HCT116 (cell line): ENCODE data around the gene DENND4A. TPM values are rescaled to one million over a fixed set of nuclear protein-coding genes. Genes with fewer than 3 reads are reported as not detected.

ENCODE experiments used
- ATAC-seq: fragments of 200-7000 bp; cut with Tn5 transposase; 2 replicates; pipeline ENCODE4 v1.9.1; 2020; ENCODE audit warnings: mild to moderate bottlenecking, moderate library complexity
- BruUV-seq: library from RNA; stranded (reverse); fragments of 400-500 nt; replicated peaks from 2 replicates; lab custom pipeline; 2021; lab: Mats Ljungman, UMichigan
- CTCF ChIA-PET: fragments of 300-600 bp; sonication (Branson Sonifier 250); formaldehyde crosslinking; loops from one replicate; lab custom pipeline; 2021; ENCODE audit warnings: antibody characterized with exemption; lab: Charles Lee
- POLR2A ChIA-PET: fragments of 300-600, 350-600 bp; sonication (Branson Sonifier 250); formaldehyde crosslinking; loops from one replicate; lab custom pipeline; 2021; ENCODE audit warnings: antibody characterized with exemption; lab: Charles Lee
- RAD21 ChIA-PET, 2 experiments: fragments of 300-600 bp; sonication (Branson Sonifier 250); formaldehyde crosslinking; loops; one replicate each; lab custom pipeline; 2023; ENCODE audit warnings: low total read pairs in 2 of 2; ENCODE audit not compliant: uncharacterized antibody in 2 of 2, unreplicated experiment in 2 of 2, low non-redundant PET in 1 of 2; lab: Charles Lee
- DNase-seq: peaks from one replicate; pipeline ENCODE4 v3.0.0-alpha.2; 2010; ENCODE audit warnings: low read depth, low spot score
- H2AFZ ChIP-seq: fragments of 200-600 bp; shearing (Covaris generic), sonication (generic); 2 replicates; pipeline ENCODE4 v1.6.1; 2017; ENCODE audit warnings: low read depth, mixed run types, mixed read lengths, antibody characterized with exemption, low read length; ENCODE audit not compliant: poor library complexity, severe bottlenecking
- H3K27ac ChIP-seq: 2 replicates; pipeline ENCODE4 v1.5.1; 2012; ENCODE audit warnings: low read depth, low read length
- H3K27me3 ChIP-seq: fragments of 200-600 bp; sonication (generic); 2 replicates; pipeline ENCODE4 v1.6.1; 2016; ENCODE audit warnings: mixed run types, low read length, mixed read lengths; ENCODE audit not compliant: insufficient read depth
- H3K36me3 ChIP-seq, 2 experiments: fragments of 200-500 bp in 1 of 2; fragments of 200-600 bp in 1 of 2; sonication (Bioruptor generic) in 1 of 2; sonication (generic) in 1 of 2; 2 replicates each; pipeline versions ENCODE4 v1.5.1 to v1.6.1; 2014 to 2016; ENCODE audit warnings: low read length in 2 of 2, inconsistent platforms in 1 of 2, mixed read lengths in 1 of 2, mixed run types in 1 of 2; ENCODE audit not compliant: insufficient read depth in 2 of 2, control insufficient read depth in 1 of 2
- H3K4me1 ChIP-seq, 2 experiments: fragments of 200-600 bp in 1 of 2; sonication (generic) in 1 of 2; 2 replicates each; pipeline versions ENCODE4 v1.5.1 to v1.6.1; 2012 to 2017; ENCODE audit warnings: low read length in 2 of 2, inconsistent platforms in 1 of 2, mild to moderate bottlenecking in 1 of 2, mixed read lengths in 1 of 2, mixed run types in 1 of 2, moderate library complexity in 1 of 2; ENCODE audit not compliant: insufficient read depth in 2 of 2, control insufficient read depth in 1 of 2
- H3K4me2 ChIP-seq: fragments of 200-600 bp; sonication (generic); 2 replicates; pipeline ENCODE4 v1.6.1; 2017; ENCODE audit warnings: mixed run types, low read length, mixed read lengths
- H3K4me3 ChIP-seq, 2 experiments: fragments of 200-600 bp in 1 of 2; sonication (generic) in 1 of 2; replicated peaks in 1 of 2; 2 replicates each; pipeline ENCODE4 v1.5.1; 2011 to 2016; ENCODE audit warnings: low read length in 2 of 2, control low read depth in 1 of 2, low read depth in 1 of 2, mild to moderate bottlenecking in 1 of 2, mixed read lengths in 1 of 2, mixed run types in 1 of 2
- H3K79me2 ChIP-seq: fragments of 200-600 bp; sonication (generic); 2 replicates; pipeline ENCODE4 v1.6.1; 2017; ENCODE audit warnings: mild to moderate bottlenecking, mixed run types, low read length, moderate library complexity, mixed read lengths; ENCODE audit not compliant: insufficient read depth
- H3K9ac ChIP-seq: fragments of 200-600 bp; sonication (generic); 2 replicates; pipeline ENCODE4 v1.6.1; 2016; ENCODE audit warnings: low read length, mixed read lengths
- H3K9me2 ChIP-seq: fragments of 200-600 bp; sonication (generic), shearing (Covaris generic); 2 replicates; pipeline ENCODE4 v1.6.1; 2017; ENCODE audit warnings: mixed run types, mild to moderate bottlenecking, moderate library complexity; ENCODE audit not compliant: insufficient read depth
- H3K9me3 ChIP-seq, 2 experiments: fragments of 200-500 bp in 1 of 2; fragments of 200-600 bp in 1 of 2; sonication (Bioruptor generic) in 1 of 2; sonication (generic) in 1 of 2; 2 replicates each; pipeline ENCODE4 v1.6.1; 2014 to 2017; ENCODE audit warnings: low read length in 2 of 2, mixed read lengths in 2 of 2, inconsistent platforms in 1 of 2, low read depth in 1 of 2, mild to moderate bottlenecking in 1 of 2, mixed run types in 1 of 2, moderate library complexity in 1 of 2; ENCODE audit not compliant: control insufficient read depth in 1 of 2, insufficient read depth in 1 of 2
- H4K20me1 ChIP-seq: fragments of 200-600 bp; sonication (generic), shearing (Covaris generic); 2 replicates; pipeline ENCODE4 v1.6.1; 2017; ENCODE audit warnings: mixed run types, mild to moderate bottlenecking, moderate library complexity; ENCODE audit not compliant: insufficient read depth
- CEBPB ChIP-seq: IDR thresholded peaks from 2 replicates; pipeline ENCODE4 v1.6.1; 2012; ENCODE audit warnings: low read depth
- CTCF ChIP-seq, 3 experiments: fragments of 200-600 bp in 1 of 3; sonication (generic) in 1 of 3; IDR thresholded peaks in 2 of 3; conservative IDR thresholded peaks in 1 of 3; 2 replicates each; pipeline ENCODE4 v1.5.1; 2012 to 2017; ENCODE audit warnings: low read depth in 2 of 3, low read length in 2 of 3, antibody characterized with exemption in 1 of 3, borderline replicate concordance in 1 of 3, control low read depth in 1 of 3, mild to moderate bottlenecking in 1 of 3, mixed read lengths in 1 of 3, mixed run types in 1 of 3, moderate library complexity in 1 of 3; ENCODE audit not compliant: insufficient read depth in 1 of 3
- EZH2 ChIP-seq: fragments of 200-600 bp; sonication (generic); IDR thresholded peaks from 2 replicates; pipeline ENCODE4 v1.6.1; 2017; ENCODE audit warnings: antibody characterized with exemption, mixed run types
- EZH2phosphoT487 ChIP-seq: fragments of 200-600 bp; IDR thresholded peaks from 2 replicates; pipeline ENCODE4 v1.6.1; 2018; ENCODE audit warnings: antibody characterized with exemption, borderline replicate concordance
- RAD21 ChIP-seq: IDR thresholded peaks from 2 replicates; pipeline ENCODE4 v1.6.1; 2012; ENCODE audit warnings: low read depth, mild to moderate bottlenecking
- SIN3A ChIP-seq: IDR thresholded peaks from 2 replicates; pipeline ENCODE4 v1.6.1; 2012; ENCODE audit warnings: low read depth
- SRF ChIP-seq: IDR thresholded peaks from 2 replicates; pipeline ENCODE4 v1.6.1; 2012; ENCODE audit warnings: low read depth
- ZFX ChIP-seq: fragments of 450-650 bp; IDR thresholded peaks from 2 replicates; pipeline ENCODE4 v1.6.1; 2017
- ZNF274 ChIP-seq: fragments of 200-500 bp; sonication (Bioruptor generic); IDR thresholded peaks from 2 replicates; pipeline ENCODE4 v1.6.1; 2014; ENCODE audit warnings: mild to moderate bottlenecking, low read depth, low read length, inconsistent platforms
- intact Hi-C: fragments of 100-400 bp; cut with micrococcal nuclease; formaldehyde crosslinking; loops from 2 replicates; pipeline ENCODE4 v1.10.0; 2022
- total RNA-seq: library from RNA; stranded (reverse); gene quantifications from one replicate; pipeline ENCODE4 v1.2.1, GENCODE V29; 2021; ENCODE audit not compliant: unreplicated experiment
- TF ChIP-seq, protein P1 (sequence below): IDR thresholded peaks from 2 replicates; pipeline ENCODE4 v1.6.1; 2012; ENCODE audit warnings: low read depth

The DENND4A gene
- total RNA-seq, 1 experiment from 2014 or later, result 9.1 TPM

GRCh38 chr15:65645392-65645791 is 146.7 kb downstream of the DENND4A start:
- no peak overlapping the region for H2AFZ ChIP-seq
- no peaks in the 10 kb centered on the region for H3K36me3 ChIP-seq
- H3K27me3 ChIP-seq, result no peaks in the 10 kb centered on the region
- no peak overlapping the region for H3K4me3 ChIP-seq
- H4K20me1 ChIP-seq, result no peaks in the 10 kb centered on the region
- no peak for TF ChIP-seq ZNF274
- TF ChIP-seq, protein P1, sequence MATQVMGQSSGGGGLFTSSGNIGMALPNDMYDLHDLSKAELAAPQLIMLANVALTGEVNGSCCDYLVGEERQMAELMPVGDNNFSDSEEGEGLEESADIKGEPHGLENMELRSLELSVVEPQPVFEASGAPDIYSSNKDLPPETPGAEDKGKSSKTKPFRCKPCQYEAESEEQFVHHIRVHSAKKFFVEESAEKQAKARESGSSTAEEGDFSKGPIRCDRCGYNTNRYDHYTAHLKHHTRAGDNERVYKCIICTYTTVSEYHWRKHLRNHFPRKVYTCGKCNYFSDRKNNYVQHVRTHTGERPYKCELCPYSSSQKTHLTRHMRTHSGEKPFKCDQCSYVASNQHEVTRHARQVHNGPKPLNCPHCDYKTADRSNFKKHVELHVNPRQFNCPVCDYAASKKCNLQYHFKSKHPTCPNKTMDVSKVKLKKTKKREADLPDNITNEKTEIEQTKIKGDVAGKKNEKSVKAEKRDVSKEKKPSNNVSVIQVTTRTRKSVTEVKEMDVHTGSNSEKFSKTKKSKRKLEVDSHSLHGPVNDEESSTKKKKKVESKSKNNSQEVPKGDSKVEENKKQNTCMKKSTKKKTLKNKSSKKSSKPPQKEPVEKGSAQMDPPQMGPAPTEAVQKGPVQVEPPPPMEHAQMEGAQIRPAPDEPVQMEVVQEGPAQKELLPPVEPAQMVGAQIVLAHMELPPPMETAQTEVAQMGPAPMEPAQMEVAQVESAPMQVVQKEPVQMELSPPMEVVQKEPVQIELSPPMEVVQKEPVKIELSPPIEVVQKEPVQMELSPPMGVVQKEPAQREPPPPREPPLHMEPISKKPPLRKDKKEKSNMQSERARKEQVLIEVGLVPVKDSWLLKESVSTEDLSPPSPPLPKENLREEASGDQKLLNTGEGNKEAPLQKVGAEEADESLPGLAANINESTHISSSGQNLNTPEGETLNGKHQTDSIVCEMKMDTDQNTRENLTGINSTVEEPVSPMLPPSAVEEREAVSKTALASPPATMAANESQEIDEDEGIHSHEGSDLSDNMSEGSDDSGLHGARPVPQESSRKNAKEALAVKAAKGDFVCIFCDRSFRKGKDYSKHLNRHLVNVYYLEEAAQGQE, result no peak
- TF ChIP-seq EZH2, result no peak
- TF ChIP-seq EZH2phosphoT487, result no peak
- TF ChIP-seq RAD21, result no peak
- no peak for TF ChIP-seq ZFX
- H3K9me3 ChIP-seq, result no peaks in the 10 kb centered on the region
- RAD21 ChIA-PET, result no interaction called here
- BruUV-seq, result no TSS peak
- no peaks in the 10 kb centered on the region for H3K79me2 ChIP-seq
- POLR2A ChIA-PET, result no interaction called here
- H3K9ac ChIP-seq, result no peak overlapping the region
- DNase-seq, result no peak
- intact Hi-C loops, result no loop called here
- ATAC-seq, result no peak
- H3K4me2 ChIP-seq, result no peak overlapping the region
- no peaks in the 10 kb centered on the region for H3K9me2 ChIP-seq
- 0 out of 4 replicates have a peak, but pooled peaks cover 0 to 3% of the 10 kb centered on the region in 2 experiments for H3K4me1 ChIP-seq
- no peak overlapping the region for H3K27ac ChIP-seq
- CTCF ChIA-PET, result no interaction called here

GRCh38 chr15:65644282-65644681 is 147.8 kb downstream of the DENND4A start:
- Histone ChIP-seq H3K27me3 (no peaks in the 10 kb centered on the region), H3K36me3 (no peaks in the 10 kb centered on the region)
- TF ChIP-seq CEBPB (no peak), CTCF (IDR thresholded peaks at IDR 0.05 in 2 of 3, conservative IDR thresholded peaks at IDR 0.05 in 1 of 3; ENCODE audit: borderline replicate concordance in 1 of 3, insufficient read depth in 1 of 3, low read depth in 2 of 3, low read length in 2 of 3) (no peak), SIN3A (no peak), SRF (no peak)
- TF ChIP-seq, all 23 proteins: peak for 0
- POLR2A ChIA-PET, result no interaction called here
- Histone ChIP-seq H3K9ac (no peak overlapping the region), H3K4me2 (no peak overlapping the region), H3K27ac (no peak overlapping the region), H3K4me1 (0 out of 4 replicates have a peak, but pooled peaks cover 0 to 3% of the 10 kb centered on the region in 2 experiments), H3K9me3 (no peaks in the 10 kb centered on the region), H4K20me1 (no peaks in the 10 kb centered on the region), H3K79me2 (no peaks in the 10 kb centered on the region), H3K9me2 (no peaks in the 10 kb centered on the region), H2AFZ (no peak overlapping the region), H3K4me3 (no peak overlapping the region)
- RAD21 ChIA-PET, result no interaction called here
- DNase-seq (no peak), ATAC-seq (no peak)
- intact Hi-C loops, result no loop called here
- CTCF ChIA-PET, result no interaction called here
- no TSS peak for BruUV-seq
